Upper lobe of right lung (tissue), 1 donor: Measurements from ENCODE around the gene NDUFB8. TPM values are rescaled to one million over a fixed set of nuclear protein-coding genes. Genes with fewer than 3 reads are reported as not detected.

ENCODE experiments used
- ATAC-seq: fragments of 200-7000 bp; cut with Tn5 transposase; one replicate; pipeline ENCODE4 v1.9.1; 2020; ENCODE audit warnings: mild to moderate bottlenecking, moderate library complexity
- DNase-seq: peaks from one replicate; pipeline ENCODE4 v3.0.0-alpha.2; 2020
- H3K27ac ChIP-seq: fragments of 200-600 bp; one replicate; pipeline ENCODE4 v1.8.0; 2022
- H3K27me3 ChIP-seq: fragments of 200-600 bp; one replicate; pipeline ENCODE4 v1.8.0; 2022; ENCODE audit warnings: mild to moderate bottlenecking
- H3K36me3 ChIP-seq: fragments of 200-600 bp; one replicate; pipeline ENCODE4 v1.8.0; 2022
- H3K4me1 ChIP-seq: fragments of 200-600 bp; one replicate; pipeline ENCODE4 v1.8.0; 2022
- H3K4me3 ChIP-seq: fragments of 200-600 bp; one replicate; pipeline ENCODE4 v1.8.0; 2022; ENCODE audit warnings: mild to moderate bottlenecking
- H3K9me3 ChIP-seq: fragments of 200-600 bp; one replicate; pipeline ENCODE4 v1.8.0; 2022
- intact Hi-C: fragments of 100-400 bp; cut with DNase I; formaldehyde crosslinking; loops from one replicate; pipeline ENCODE4 v1.11.0; 2022
- total RNA-seq: library from RNA; stranded (reverse); fragmentation: NEBNext Ultra II Directional; extraction: Animal tissue kit (Norgen Biotek cat#: 25700); gene quantifications from one replicate; pipeline ENCODE4 v1.2.1, GENCODE V29; 2021
- TF ChIP-seq, protein P1 (sequence below): fragments of 200-600 bp; IDR thresholded peaks from one replicate; pipeline ENCODE4 v1.8.0; 2022; ENCODE audit warnings: antibody characterized with exemption
- donor health status: DM: no; HTN: yes; CAD: no; lungs with severe emphysema.

The NDUFB8 gene
- total RNA-seq, 1 donor from 2014 or later: 110 TPM

GRCh38 chr10:100480002-100480401, 49.7 kb downstream of the NDUFB8 start:
- DNase-seq: no peak
- no peak for ATAC-seq
- TF ChIP-seq, protein P1, sequence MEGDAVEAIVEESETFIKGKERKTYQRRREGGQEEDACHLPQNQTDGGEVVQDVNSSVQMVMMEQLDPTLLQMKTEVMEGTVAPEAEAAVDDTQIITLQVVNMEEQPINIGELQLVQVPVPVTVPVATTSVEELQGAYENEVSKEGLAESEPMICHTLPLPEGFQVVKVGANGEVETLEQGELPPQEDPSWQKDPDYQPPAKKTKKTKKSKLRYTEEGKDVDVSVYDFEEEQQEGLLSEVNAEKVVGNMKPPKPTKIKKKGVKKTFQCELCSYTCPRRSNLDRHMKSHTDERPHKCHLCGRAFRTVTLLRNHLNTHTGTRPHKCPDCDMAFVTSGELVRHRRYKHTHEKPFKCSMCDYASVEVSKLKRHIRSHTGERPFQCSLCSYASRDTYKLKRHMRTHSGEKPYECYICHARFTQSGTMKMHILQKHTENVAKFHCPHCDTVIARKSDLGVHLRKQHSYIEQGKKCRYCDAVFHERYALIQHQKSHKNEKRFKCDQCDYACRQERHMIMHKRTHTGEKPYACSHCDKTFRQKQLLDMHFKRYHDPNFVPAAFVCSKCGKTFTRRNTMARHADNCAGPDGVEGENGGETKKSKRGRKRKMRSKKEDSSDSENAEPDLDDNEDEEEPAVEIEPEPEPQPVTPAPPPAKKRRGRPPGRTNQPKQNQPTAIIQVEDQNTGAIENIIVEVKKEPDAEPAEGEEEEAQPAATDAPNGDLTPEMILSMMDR: no peak
- Histone ChIP-seq H3K4me3 (no peak overlapping the region), H3K27ac (no peak overlapping the region), H3K4me1 (peaks cover 9% of the 10 kb centered on the region), H3K9me3 (no peaks in the 10 kb centered on the region), H3K36me3 (no peaks in the 10 kb centered on the region), H3K27me3 (peaks cover 27% of the 10 kb centered on the region)
- intact Hi-C loops: no loop called here

DNA sequence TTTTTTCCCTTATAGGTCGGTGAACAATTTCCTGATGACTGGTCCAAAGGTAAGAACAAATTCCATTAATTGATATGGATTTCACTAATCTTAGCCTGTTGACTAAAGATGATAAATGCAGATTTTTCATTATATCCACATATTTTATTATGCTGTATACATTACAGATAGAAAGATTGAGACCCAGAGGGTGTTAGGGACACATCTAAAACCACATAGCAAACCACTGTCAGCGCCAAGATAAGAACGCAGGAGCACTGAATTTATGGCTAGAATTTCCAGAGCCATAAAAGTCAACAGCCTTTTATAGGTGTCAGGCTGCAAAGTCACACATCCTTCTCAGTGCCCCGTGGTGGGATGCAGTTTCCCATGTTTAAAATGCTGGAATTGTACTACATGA, 50.6 kb downstream of the NDUFB8 start:
- H3K27me3 ChIP-seq: peaks cover 27% of the 10 kb centered on the region
- no peak overlapping the region for H3K27ac ChIP-seq
- no peaks in the 10 kb centered on the region for H3K36me3 ChIP-seq
- H3K9me3 ChIP-seq: no peaks in the 10 kb centered on the region
- DNase-seq: no peak
- ATAC-seq: no peak
- H3K4me3 ChIP-seq: no peak overlapping the region
- intact Hi-C loops: no loop called here
- H3K4me1 ChIP-seq: peaks cover 9% of the 10 kb centered on the region
- TF ChIP-seq, protein P1: no peak

DNA sequence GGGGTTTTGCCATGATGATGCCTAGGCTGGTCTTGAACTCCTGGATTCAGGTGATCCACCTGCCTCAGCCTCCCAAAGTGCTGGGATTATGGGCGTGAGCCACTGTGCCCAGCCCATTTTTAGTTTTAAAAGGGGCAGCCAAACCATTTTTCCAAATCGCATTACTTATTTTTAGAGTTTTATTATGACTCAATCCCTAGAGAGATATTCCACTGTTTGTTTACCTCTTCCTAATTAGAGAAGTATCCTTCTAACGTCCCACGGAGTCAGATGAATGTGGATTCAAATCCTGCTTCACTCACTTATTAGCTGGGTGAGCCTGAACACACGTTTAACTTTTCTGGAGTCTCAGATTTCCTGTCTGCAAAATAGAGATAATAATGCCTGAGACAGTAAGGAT, 51.7 kb downstream of the NDUFB8 start:
- Histone ChIP-seq H3K4me1 (peaks cover 9% of the 10 kb centered on the region), H3K9me3 (no peaks in the 10 kb centered on the region), H3K36me3 (no peaks in the 10 kb centered on the region), H3K27ac (no peak overlapping the region), H3K4me3 (no peak overlapping the region), H3K27me3 (peaks cover 25% of the 10 kb centered on the region)
- intact Hi-C loops: no loop called here
- TF ChIP-seq, protein P1: no peak
- ATAC-seq: no peak
- no peak for DNase-seq

Other genes with a start within 250 kb of the NDUFB8 start
- gene BLOC1S2, start 243.2 kb downstream of the NDUFB8 start, total RNA-seq: 42.1 TPM
- gene PKD2L1, start 199.6 kb downstream of the NDUFB8 start, total RNA-seq: 2.1 TPM
- gene SCD, start 182.6 kb downstream of the NDUFB8 start, total RNA-seq: 276 TPM
- gene WNT8B, start 66.9 kb downstream of the NDUFB8 start, total RNA-seq: not detected
- gene SEC31B, start 10.0 kb downstream of the NDUFB8 start, total RNA-seq: 18.2 TPM
- gene HIF1AN, start 6.1 kb upstream of the NDUFB8 start, total RNA-seq: 36.8 TPM
- not detected for gene PAX2, start 215.7 kb upstream of the NDUFB8 start, total RNA-seq